Stimulated activated CD4-positive, alpha-beta T cell treated with anti-CD3 and anti-CD28 coated beads, Interleukin-1b, Interleukin-23, amount 100 ng/mL, for 48 hours (primary cell): ENCODE data around the gene SPECC1L.

Experiments
- DNase-seq: peaks from one replicate; pipeline ENCODE4 v3.0.0-alpha.2; 2020

Gene SPECC1L

GRCh38 chr22:24446260-24446611 lies 175.6 kb downstream of the SPECC1L start:
- no peak for DNase-seq

- DNase-seq, result no peak
These were observed 180.0 kb downstream of the SPECC1L start for GRCh38 chr22:24450610-24451009.

DNA sequence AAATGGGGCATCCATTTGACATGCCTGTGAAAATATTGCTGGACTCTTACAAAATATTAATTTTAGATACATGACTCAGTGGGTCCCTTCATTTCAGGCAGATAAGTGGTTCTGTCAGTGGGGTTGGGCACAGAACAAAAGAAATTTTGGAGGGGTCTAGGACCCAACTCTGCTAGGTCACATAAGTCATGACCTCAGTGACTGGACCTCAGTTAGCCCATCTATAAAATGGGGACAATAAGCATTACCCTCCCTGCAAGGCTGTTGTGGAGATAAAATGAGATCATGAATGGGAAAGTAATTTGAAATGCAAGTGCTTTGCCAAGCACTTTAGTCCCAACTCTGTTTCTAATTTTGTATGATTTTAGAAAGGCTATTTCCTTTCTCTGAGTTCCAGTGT lies 180.5 kb downstream of the SPECC1L start:
- DNase-seq, result no peak

DNA sequence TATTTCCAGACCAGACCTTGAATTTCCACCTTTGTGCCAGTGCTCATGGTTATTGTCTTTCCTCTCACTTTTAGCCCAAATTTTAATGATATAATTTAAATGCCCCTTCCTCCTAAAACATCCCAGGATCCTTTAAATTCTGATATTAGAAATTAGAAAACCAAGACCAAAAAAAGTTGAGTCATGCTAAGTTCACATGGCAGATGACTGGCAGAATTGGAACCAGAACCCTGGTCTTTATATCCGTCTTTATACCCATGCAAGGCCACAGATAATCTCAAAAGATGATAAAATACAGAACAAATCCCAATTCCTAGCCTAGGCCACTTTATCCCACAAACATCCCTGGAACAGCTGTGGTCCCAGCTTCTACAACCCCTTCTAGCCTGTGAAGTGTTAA lies 183.2 kb downstream of the SPECC1L start:
- no peak for DNase-seq

DNA sequence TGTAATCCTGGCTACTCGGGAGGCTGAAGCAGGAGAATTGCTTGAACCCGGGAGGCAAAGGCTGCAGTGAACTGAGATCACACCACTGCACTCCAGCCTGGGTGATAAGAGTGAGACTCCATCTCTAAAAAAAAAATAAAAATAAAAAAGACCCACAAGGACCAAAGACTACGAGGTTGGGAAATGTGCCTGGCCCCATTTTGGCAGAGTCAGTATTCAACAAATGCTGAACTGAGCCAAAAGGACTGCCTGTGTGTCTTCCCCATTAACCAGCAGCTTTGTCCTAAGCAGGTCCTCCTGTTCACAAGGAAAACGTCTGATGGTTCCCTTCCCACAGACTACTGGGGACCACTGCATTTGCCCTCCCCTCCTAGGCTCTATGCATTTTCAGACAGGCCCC lies 184.4 kb downstream of the SPECC1L start:
- DNase-seq, result no peak

DNA sequence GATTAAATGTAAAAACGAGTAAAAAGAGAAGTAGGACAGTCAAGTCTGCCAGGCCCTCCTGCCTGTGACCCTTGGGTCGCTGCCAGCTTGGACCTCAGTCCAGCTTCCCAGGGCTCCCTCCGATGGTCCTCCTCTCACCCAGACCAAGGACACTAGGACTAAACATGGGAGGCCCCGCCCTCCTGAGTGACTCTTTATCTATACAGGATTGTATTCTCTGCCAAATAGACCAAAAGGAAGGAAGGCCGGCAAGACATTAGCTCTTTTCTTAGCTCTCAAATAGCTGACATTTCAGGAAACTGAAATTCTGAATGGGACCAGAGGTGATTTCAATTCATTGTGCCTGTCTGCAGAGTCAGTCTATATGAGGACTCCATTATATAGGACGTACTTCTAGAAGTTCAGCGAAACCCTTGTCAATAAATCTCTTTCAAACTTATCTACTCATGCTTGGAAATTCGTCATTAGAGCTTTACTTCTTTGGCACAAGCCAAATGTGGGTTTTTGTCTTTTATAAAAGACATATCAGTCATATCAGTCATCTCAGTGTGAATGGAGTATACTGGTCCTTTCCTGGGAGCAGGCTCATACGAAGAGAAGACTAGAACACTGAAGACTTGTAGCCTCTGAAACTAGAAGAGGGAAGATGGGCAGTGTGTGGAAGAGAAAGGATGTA lies 185.3 kb downstream of the SPECC1L start:
- no peak for DNase-seq

DNA sequence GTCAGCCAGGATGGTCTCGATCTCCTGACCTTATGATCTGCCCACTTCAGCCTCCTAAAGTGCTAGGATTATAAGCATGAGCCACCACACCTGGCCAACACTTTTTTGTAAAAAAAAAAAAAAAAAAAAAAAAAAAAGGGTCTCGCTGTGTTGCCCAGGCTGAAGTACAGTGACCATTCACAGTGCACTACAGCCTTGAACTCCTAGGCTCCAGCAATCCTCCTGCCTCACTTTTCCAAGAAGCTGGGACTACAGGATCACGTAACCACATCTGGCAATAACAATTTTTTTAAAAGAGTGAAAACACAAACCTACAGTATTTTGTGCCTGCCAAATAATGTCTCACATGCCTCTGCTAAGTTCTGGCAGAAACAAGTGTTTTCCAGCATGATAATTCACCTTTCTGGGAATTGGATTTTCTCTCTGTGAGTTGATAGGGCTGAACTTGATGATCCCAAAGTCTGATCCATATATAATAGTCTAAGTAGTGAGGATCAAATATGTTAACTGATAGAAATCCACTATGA lies 187.3 kb downstream of the SPECC1L start:
- no peak for DNase-seq

GRCh38 chr22:24459911-24460310 lies 189.3 kb downstream of the SPECC1L start:
- DNase-seq, result no peak

GRCh38 chr22:24460418-24461089 lies 189.9 kb downstream of the SPECC1L start:
- DNase-seq, result peak; percentile 29

- no peak for DNase-seq
These were observed 192.6 kb downstream of the SPECC1L start for GRCh38 chr22:24463071-24463760.

DNA sequence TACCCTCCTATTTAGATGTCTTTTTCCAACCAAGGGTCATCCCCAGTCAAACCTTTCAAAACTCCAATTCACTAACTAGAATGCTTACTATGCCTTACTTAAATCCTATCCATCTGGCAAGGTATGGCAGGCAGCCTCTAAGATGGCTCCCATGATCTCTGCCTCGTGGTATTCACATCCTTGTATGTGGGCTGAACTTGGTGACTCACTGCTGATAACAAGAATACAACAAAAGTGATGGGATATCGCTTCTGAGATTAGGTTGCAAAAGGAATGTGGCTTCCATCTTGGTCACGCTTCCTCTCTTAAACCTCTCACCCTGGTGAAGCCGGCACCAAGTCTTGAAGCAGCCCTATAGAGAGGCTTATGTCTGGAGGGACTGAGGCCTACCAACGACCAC lies 194.9 kb downstream of the SPECC1L start:
- no peak for DNase-seq

DNA sequence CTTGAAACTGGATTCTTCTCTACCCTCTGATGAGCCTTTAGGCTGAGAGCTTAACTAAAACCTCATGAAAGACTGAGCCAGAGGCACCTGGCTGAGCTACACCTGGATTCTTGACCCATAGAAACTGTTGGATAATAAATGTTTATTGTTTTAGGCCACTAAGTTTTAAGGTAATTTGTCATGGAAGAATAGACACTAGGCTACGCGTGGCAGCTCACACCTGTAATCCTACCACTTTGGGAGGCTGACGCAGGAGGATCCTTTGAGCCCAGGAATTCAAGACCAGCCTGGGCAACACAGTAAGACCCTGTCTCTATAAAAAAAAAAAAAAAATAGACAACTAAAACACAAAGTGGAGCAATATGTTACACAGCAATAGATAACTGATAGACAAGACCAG lies 195.3 kb downstream of the SPECC1L start:
- no peak for DNase-seq

DNA sequence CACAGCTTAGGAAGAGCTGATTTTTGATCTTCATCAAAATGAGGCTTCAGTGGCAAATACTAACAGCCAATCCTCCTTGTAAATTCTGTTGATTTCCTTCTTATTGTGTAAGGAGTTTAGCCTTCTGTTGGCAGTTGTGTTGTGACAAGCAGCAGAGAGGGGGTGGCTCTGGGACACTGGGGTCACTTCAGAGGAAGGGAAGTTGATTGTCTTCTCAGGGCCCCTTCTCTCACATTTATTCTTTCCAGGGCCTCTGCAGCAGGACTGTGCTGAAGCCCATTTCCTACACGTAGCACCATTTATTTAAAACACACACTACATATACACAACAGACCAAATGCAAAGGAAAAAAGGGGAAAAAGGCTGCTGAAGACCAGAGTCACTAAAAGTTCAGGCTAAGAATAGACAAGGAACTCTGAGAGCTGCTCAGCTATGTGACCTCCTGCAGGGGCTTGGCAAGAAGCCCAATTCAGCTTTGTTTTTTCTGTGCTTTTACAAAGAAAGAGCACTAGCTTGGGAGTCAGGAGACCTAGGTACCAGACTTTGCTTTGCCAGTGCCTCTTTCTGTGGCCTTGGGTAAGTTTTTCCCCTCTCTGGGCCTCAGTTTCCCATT lies 196.2 kb downstream of the SPECC1L start:
- no peak for DNase-seq

DNA sequence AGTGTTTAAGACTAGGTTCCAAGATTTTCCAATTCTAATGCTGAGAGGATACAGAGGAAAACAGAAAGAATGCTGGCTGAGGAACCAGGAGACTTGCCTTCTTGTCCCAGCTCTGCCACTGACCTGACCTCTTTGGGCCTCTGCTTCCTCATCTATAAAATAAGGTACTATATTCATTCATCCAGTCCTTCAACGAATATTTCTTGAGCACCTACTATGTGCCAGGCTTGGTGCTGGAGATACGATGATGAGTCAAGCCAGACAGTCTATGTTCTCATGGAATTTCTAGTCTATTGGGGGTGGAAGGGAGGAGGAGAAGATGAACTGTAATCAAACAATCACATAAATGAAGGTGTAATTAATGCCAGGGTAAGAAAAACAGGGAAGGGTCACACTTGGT lies 196.7 kb downstream of the SPECC1L start:
- DNase-seq, result no peak
